ENCODE measurements around the gene NID2. TPM values are rescaled to one million over a fixed set of nuclear protein-coding genes. Genes with fewer than 3 reads are reported as not detected.

The NID2 gene
- total RNA-seq, 1 experiment from 2014 or later: 9.5 TPM

DNA sequence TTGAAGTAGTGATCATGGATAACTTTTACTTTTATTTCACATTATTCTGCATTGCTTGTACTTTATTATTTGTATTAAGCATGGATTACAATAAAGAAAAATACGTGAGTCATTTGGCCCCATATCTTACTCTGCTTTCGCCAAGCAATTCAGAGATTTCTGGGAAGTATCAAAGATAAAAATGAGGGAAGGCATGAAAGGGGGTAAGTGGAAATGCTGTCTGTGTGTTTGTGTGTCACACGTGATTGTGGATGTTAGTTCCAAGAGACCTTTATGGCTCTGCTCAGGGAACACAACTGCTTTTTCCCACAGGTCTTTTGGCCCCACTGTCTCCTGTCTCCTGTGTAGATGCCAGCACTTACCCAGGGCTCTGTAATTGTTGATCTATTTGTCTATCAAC is 10.5 kb downstream of the NID2 start:
- H3K36me3 Mint-ChIP-seq (ENCODE audit: insufficient read depth, unreplicated experiment): no peaks in the 10 kb centered on the region
- Histone ChIP-seq H3K27me3 (replicated peaks; ENCODE audit: control insufficient read depth, insufficient read depth, low read length) (no peaks in the 10 kb centered on the region), H3K36me3 (ENCODE audit: control insufficient read depth, insufficient read depth, low read length) (no peaks in the 10 kb centered on the region), H3K4me1 (peaks cover 14% of the 10 kb centered on the region), H3K9me3 (no peaks in the 10 kb centered on the region; the same call in 1 of the 2 replicates), H3K4me3 (ENCODE audit: low read depth, low read length) (no peak overlapping the region)
- TF ChIP-seq, protein P1, sequence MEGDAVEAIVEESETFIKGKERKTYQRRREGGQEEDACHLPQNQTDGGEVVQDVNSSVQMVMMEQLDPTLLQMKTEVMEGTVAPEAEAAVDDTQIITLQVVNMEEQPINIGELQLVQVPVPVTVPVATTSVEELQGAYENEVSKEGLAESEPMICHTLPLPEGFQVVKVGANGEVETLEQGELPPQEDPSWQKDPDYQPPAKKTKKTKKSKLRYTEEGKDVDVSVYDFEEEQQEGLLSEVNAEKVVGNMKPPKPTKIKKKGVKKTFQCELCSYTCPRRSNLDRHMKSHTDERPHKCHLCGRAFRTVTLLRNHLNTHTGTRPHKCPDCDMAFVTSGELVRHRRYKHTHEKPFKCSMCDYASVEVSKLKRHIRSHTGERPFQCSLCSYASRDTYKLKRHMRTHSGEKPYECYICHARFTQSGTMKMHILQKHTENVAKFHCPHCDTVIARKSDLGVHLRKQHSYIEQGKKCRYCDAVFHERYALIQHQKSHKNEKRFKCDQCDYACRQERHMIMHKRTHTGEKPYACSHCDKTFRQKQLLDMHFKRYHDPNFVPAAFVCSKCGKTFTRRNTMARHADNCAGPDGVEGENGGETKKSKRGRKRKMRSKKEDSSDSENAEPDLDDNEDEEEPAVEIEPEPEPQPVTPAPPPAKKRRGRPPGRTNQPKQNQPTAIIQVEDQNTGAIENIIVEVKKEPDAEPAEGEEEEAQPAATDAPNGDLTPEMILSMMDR (IDR thresholded peaks at IDR 0.05; ENCODE audit: insufficient read depth in 1 of 2, low read depth in 1 of 2, low read length in 1 of 2, severe bottlenecking in 1 of 2, unreplicated experiment in 1 of 2): no peak
- no peak overlapping the region for H3K27ac Mint-ChIP-seq (ENCODE audit: unreplicated experiment)
- no TSS peak for BruUV-seq (replicated peaks)
- CTCF ChIA-PET: no interaction called here
- intact Hi-C loops (cut with micrococcal nuclease; ENCODE audit: unreplicated experiment): no loop called here
- H3K4me3 Mint-ChIP-seq (ENCODE audit: unreplicated experiment): no peak overlapping the region
- DNase-seq: no peak
- POLR2A ChIA-PET: no interaction called here
- H3K27me3 Mint-ChIP-seq (ENCODE audit: insufficient read depth, unreplicated experiment): no peaks in the 10 kb centered on the region
- H3K9me3 Mint-ChIP-seq (ENCODE audit: unreplicated experiment): no peaks in the 10 kb centered on the region
- peaks cover 18% of the 10 kb centered on the region for H3K4me1 Mint-ChIP-seq (ENCODE audit: low read depth, unreplicated experiment)

DNA sequence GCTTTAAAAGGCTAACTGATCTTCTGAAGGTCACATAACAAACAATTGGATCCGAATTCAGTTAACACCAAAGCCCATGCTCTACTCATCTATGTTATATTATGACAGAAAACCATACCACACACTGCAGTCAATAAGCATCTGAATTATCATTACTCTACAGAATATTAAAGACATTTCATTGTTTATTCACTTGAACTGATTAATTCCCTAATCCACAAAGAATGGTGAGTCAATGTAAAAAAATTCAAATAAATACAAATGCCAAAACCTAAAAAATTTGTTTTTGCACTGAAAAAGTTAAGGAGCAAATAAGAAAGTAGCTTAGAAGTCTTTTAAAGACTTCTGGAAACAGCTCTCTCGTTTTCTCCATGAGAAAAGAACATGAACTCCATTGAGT is 13.7 kb downstream of the NID2 start:
- peaks cover 10% of the 10 kb centered on the region for H3K4me1 ChIP-seq
- no peaks in the 10 kb centered on the region for H3K9me3 Mint-ChIP-seq (ENCODE audit: unreplicated experiment)
- intact Hi-C loops (cut with micrococcal nuclease; ENCODE audit: unreplicated experiment): no loop called here
- no peaks in the 10 kb centered on the region; the same call in 1 of the 2 replicates for H3K9me3 ChIP-seq
- DNase-seq: no peak
- H3K27me3 Mint-ChIP-seq (ENCODE audit: insufficient read depth, unreplicated experiment): no peaks in the 10 kb centered on the region
- H3K27ac Mint-ChIP-seq (ENCODE audit: unreplicated experiment): no peak overlapping the region
- no peak overlapping the region for H3K4me3 ChIP-seq (ENCODE audit: low read depth, low read length)
- H3K4me1 Mint-ChIP-seq (ENCODE audit: low read depth, unreplicated experiment): peaks cover 12% of the 10 kb centered on the region
- TF ChIP-seq, protein P1 (IDR thresholded peaks at IDR 0.05; ENCODE audit: insufficient read depth in 1 of 2, low read depth in 1 of 2, low read length in 1 of 2, severe bottlenecking in 1 of 2, unreplicated experiment in 1 of 2): no peak
- no TSS peak for BruUV-seq (replicated peaks)
- POLR2A ChIA-PET: no interaction called here
- no peak overlapping the region for H3K4me3 Mint-ChIP-seq (ENCODE audit: unreplicated experiment)
- no peaks in the 10 kb centered on the region for H3K36me3 Mint-ChIP-seq (ENCODE audit: insufficient read depth, unreplicated experiment)
- no peaks in the 10 kb centered on the region for H3K36me3 ChIP-seq (ENCODE audit: control insufficient read depth, insufficient read depth, low read length)
- H3K27me3 ChIP-seq (replicated peaks; ENCODE audit: control insufficient read depth, insufficient read depth, low read length): no peaks in the 10 kb centered on the region
- CTCF ChIA-PET: no interaction called here

DNA sequence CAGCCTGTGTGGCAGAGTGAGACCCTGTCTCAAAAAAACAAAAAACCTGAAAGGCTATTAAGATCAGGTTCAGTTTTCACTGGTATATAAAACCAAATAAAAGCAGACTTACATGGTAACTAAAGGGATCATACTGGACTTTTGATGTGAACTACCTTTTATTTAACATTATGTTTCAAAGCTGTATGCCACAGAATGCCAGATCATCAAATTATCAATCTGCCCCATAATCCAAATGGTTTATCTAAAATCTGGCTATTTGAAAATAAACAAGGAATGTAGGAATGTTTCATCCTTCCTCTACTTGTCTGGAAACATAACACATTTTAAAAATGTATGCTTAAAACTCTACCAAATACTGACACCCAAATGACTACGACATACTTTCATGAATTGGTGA is 14.2 kb downstream of the NID2 start:
- no peak overlapping the region for H3K4me3 Mint-ChIP-seq (ENCODE audit: unreplicated experiment)
- no TSS peak for BruUV-seq (replicated peaks)

More for the DNA sequence above, 14.2 kb downstream of the NID2 start:
- no peaks in the 10 kb centered on the region for H3K36me3 ChIP-seq (ENCODE audit: control insufficient read depth, insufficient read depth, low read length)
- ChIA-PET CTCF (no interaction called here), POLR2A (no interaction called here)
- TF ChIP-seq, protein P1 (IDR thresholded peaks at IDR 0.05; ENCODE audit: insufficient read depth in 1 of 2, low read depth in 1 of 2, low read length in 1 of 2, severe bottlenecking in 1 of 2, unreplicated experiment in 1 of 2): no peak
- Mint-ChIP-seq H3K27me3 (ENCODE audit: insufficient read depth, unreplicated experiment) (no peaks in the 10 kb centered on the region), H3K9me3 (ENCODE audit: unreplicated experiment) (no peaks in the 10 kb centered on the region), H3K36me3 (ENCODE audit: insufficient read depth, unreplicated experiment) (no peaks in the 10 kb centered on the region), H3K4me1 (ENCODE audit: low read depth, unreplicated experiment) (peaks cover 17% of the 10 kb centered on the region), H3K27ac (ENCODE audit: unreplicated experiment) (no peak overlapping the region)
- H3K9me3 ChIP-seq: no peaks in the 10 kb centered on the region; the same call in 1 of the 2 replicates
- intact Hi-C loops (cut with micrococcal nuclease; ENCODE audit: unreplicated experiment): no loop called here
- no peak for DNase-seq
- no peak overlapping the region for H3K4me3 ChIP-seq (ENCODE audit: low read depth, low read length)
- H3K4me1 ChIP-seq: peaks cover 15% of the 10 kb centered on the region
- H3K27me3 ChIP-seq (replicated peaks; ENCODE audit: control insufficient read depth, insufficient read depth, low read length): no peaks in the 10 kb centered on the region

All from Caco-2 (cell line).